H1 (cell line): ENCODE measurements around the gene ZC3H18. TPM values are rescaled to one million over a fixed set of nuclear protein-coding genes. Genes with fewer than 3 reads are reported as not detected.

ENCODE experiments used
- HDAC6 ChIP-seq: IDR thresholded peaks from one replicate; pipeline ENCODE4 v1.7.1; 2012; ENCODE audit warnings: low read depth, mild to moderate bottlenecking, inconsistent platforms, low read length, moderate library complexity
- NRF1 ChIP-seq: IDR thresholded peaks from 2 replicates; pipeline ENCODE4 v1.6.1; 2011; ENCODE audit warnings: mild to moderate bottlenecking, low read depth, low read length, improper control_type of control experiment
- POLR2A ChIP-seq, 2 experiments: IDR thresholded peaks; 1 replicate in 1 of 2; 2 replicates in 1 of 2; pipeline ENCODE4 v1.6.1; 2011; ENCODE audit warnings: low read depth in 2 of 2, low read length in 2 of 2, mild to moderate bottlenecking in 2 of 2; ENCODE audit errors: control extremely low read depth in 1 of 2
- RBBP5 ChIP-seq: IDR thresholded peaks from 2 replicates; pipeline ENCODE4 v1.7.1; 2012; ENCODE audit warnings: low read depth, mild to moderate bottlenecking, inconsistent platforms, low read length, moderate library complexity, borderline replicate concordance
- SIX5 ChIP-seq: IDR thresholded peaks from 2 replicates; pipeline ENCODE4 v1.6.1; 2011; ENCODE audit warnings: mild to moderate bottlenecking, low read depth, low read length
- TCF12 ChIP-seq: IDR thresholded peaks from 2 replicates; pipeline ENCODE4 v1.6.1; 2011; ENCODE audit warnings: low read depth, mild to moderate bottlenecking, low read length
- polyA plus RNA-seq, 7 experiments: library from polyadenylated mRNA; depleted of rRNA in 3 of 7; stranded (reverse) in 5 of 7; unstranded in 2 of 7; fragments of >200 nt in 5 of 7; fragments of 200-250 nt in 2 of 7; gene quantifications; 1 replicate in 5 of 7; 2 replicates in 1 of 7; 4 replicates in 1 of 7; pipeline versions ENCODE4 v1.2.1 to v1.2.3, GENCODE V29; 2011 to 2013; ENCODE audit warnings: missing spikeins in 2 of 7, mixed read lengths in 2 of 7
- total RNA-seq: library from RNA; stranded (reverse); fragmentation: NEBNext Ultra II Directional; extraction: Animal tissue kit (Norgen Biotek cat#: 25700); gene quantifications from 2 replicates; pipeline ENCODE4 v1.2.1, GENCODE V29; 2021
- TF ChIP-seq, protein P1 (sequence below): IDR thresholded peaks from 2 replicates; pipeline ENCODE4 v1.6.1; 2012; ENCODE audit warnings: inconsistent platforms
- TF ChIP-seq, protein P2 (sequence below): IDR thresholded peaks from 2 replicates; pipeline ENCODE4 v1.6.1; 2011; ENCODE audit warnings: low read depth, mild to moderate bottlenecking, low read length; ENCODE audit not compliant: insufficient read depth

ZC3H18 gene
- total and polyA plus RNA-seq, 2 of the 8 experiments (the other 6 are each of a cell fraction or from before 2014, with no cell fraction given), result 12.1 to 73.2 TPM

DNA sequence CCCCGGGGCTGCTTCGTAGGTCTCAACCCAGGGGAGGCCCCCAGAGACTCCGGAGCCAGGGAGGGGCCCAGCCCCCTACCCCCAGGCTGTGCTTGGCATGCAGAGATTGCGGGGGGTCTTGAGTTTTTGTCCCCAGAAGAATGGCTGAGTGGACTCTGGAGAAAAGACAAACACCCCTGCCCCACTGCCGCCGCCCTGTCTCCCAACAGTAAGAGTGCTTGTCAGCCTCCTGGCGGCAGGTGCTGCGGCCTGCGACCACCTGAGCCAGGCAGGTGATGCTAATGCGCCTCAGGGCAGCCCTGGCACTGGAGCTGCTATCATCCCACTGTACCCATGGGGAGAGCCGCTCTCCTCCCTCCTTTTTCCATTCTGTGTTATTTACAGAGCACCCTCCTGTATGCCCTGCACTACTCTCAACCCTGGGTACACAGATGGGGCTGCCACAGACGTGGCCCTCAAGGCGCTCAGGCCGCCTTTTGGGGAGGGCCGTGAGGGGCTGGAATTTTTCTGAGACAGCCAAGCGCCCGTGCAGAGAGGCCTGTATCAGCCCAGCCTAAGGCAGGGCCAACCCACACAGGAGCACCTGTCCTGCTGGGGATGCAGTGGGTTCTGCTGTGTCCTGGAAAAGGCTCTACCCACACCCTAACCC is 65.6 kb downstream of the ZC3H18 start (continued):
- TF ChIP-seq RBBP5 (no peak), POLR2A (IDR thresholded peaks at IDR 0.05; ENCODE audit: control extremely low read depth in 1 of 2, low read depth in 2 of 2, low read length in 2 of 2) (no peak), SIX5 (no peak), HDAC6 (no peak), TCF12 (no peak), NRF1 (no peak)
- TF ChIP-seq, protein P1, sequence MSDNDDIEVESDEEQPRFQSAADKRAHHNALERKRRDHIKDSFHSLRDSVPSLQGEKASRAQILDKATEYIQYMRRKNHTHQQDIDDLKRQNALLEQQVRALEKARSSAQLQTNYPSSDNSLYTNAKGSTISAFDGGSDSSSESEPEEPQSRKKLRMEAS, result peak; percentile 18; the same call in 1 of the 2 replicates
- TF ChIP-seq, protein P2, sequence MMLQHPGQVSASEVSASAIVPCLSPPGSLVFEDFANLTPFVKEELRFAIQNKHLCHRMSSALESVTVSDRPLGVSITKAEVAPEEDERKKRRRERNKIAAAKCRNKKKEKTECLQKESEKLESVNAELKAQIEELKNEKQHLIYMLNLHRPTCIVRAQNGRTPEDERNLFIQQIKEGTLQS, result no peak
